GOT3 (cell line): ENCODE results near the gene PGP.

ENCODE experiments used
- DNase-seq: peaks from one replicate; lab custom pipeline; 2025; ENCODE audit warnings: mixed read lengths; lab: John Stamatoyannopoulos, UW

Gene PGP

DNA sequence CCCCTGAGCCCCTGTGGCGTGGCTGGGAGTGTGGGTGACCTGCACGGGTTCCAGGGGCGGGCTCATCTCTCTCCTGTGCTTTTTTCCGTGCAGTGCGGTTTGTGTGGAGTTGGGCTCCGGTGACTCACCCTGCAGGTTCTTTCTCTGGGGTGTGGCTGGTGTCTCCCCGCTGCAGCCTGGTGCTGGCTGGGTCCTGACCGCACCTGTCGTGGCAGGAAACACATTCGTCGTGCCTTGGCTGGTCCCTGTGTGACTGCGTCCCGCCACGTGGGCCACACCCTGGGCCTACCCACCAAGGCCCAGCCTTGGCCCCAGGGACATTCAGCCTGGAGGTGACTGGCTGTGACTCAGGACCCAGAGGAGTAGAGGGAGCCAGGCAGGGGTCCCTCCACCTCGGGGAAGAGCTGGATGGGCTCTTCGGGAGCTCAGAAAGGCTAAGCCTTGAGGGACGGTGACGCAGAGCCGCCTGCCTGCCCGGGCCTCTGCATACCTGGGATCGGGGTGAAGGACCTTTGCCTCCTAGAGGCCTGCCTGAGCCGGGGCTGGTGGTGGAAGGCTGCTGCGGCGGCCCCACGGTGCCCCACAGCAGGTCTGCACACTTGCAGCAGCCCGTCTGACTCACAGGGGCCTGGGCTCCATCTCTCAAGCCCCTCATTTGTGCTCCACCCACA, 51.3 kb downstream of the PGP start:
- DNase-seq, result no peak

DNA sequence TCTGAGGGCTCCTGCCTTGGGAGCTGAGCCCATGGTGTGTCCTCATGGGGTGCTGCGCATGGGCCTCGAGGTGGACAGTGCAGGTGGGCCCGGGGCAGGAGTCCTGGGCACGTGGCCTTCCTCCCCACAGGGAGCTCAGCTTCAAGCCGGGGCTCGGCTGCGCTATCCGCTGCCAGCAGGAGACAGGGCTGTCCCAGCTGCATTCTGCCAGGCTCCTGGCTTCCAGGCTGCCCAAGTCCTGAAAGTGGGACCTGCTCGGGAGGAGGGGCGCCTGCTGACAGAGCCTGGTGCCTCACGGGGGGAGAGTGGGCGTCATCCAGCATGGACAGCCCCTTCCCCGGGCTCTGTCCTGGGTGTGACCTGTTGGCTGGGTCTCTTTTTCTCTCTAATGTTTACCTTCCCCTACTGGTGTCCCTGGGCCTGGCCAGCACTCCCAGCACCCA, 51.9 kb downstream of the PGP start:
- DNase-seq, result no peak

DNA sequence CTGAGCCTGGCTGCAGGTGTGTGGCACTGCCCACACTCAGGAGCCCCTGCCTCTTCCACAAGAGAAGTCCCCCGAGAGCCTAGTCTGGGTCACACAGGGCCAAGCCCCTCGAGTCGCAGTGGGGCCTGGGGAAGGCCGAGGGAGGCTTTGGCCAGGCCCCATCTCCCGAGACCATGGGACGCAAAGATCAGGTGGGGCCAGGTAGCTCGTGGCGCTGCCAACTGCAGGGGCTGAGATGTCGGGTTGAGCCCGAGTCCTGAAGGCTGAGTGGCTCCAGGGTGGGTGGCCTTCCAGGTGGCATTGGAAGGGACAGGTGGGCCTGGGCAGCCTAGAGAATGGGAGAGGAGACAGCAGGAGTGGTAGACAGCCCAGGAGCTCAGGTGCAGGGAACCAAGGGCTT, 52.7 kb downstream of the PGP start:
- no peak for DNase-seq
